NCI-H1930 (cell line): ENCODE results near the gene KLF7.

Source experiments
- DNase-seq, 2 experiments: peaks; one replicate each; lab custom pipeline; 2025; lab: John Stamatoyannopoulos, UW

The KLF7 gene

DNA sequence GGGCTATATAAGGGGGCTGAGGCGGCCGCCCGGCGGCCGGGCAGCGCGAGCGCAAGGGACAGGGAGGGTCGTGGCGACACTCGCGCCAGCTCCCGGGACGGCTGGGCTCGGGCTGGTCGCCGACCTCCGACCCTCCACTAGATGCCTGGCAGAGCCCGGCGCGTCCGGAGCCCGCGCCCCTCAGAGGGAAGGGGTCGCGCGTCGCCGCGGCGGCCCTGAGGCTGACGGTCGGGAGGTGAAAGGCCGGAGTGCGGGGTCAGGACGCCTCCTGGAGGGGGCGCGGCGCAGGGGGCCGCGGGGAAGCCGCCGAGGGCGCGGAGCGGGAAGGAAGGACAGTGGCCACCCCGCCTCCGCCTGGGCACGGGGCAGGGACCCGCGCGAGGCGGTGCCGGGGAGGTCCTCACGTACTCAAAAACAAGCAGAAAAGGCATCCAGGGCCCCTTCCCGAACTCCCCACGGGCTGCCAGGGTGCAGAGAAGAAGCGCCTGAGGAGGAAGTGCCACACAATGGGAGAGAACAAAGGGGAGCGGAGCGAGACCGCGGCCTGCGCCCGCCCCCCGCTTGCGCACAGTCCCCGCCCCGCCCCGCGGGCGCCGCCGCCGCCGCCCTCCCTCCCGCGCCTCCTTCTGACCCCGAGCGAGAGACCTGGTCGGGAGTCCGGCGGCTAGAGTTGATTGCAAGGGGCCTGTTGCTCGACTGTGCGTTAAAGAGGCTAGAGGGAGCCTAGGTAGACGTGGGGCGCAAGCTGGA, 776 bp upstream of the KLF7 start:
- DNase-seq: peak; percentile 69 to 75

DNA sequence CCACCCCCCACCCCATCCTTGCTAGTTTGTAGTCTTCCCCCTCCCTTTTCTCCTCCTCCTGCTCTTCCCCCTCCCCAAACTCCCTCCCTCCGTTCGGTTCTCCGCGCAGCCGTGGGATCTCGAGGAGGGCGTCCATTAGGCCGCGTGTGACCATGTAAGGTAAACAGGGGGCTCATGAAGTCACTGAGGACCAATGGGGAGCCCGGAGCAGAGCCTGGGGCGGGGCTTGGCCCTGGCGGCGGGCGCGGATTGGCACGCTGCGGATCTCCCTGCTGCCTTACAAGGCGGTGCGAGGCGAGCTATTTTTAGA, 246 bp upstream of the KLF7 start:
- DNase-seq: peak; percentile 96 to 97

DNA sequence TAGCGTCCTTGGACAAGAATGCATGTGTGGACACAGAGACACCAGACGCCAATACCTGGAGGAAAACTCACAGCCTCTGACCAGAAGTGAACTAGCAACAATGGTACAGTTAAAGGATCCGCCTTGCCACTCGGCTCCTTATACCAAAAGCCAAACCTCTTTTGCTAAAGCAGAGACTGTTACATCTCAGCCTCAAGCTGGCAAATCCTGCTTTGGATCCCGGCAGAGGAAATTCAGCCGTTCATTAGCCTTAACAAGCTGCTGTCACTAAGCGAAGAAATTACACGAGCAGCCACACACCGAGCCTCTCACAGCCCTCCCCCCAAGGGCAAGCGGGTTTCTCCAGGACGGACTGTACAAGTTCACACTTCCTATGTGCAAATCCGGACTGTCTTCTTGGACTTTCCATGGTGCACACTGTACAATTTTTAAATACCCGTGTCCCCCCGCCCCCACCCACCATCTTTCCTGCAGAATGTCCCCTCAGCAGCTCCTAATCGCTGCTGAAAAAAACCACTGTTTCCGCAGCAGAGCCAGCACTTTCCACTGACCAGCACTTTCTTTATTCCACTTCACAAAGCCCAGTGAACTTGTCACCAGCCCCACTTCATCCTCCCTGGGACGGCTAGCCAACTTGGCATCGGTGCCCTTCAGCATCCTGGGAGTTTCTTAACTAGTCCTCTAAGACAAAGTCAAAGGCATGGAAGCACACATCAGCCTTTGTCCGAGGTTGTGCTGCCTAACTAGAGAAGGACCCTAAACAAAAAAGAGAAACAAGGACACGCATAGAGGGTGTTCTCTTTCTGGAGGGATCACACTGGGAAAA, 1.5 kb downstream of the KLF7 start:
- DNase-seq: no peak

DNA sequence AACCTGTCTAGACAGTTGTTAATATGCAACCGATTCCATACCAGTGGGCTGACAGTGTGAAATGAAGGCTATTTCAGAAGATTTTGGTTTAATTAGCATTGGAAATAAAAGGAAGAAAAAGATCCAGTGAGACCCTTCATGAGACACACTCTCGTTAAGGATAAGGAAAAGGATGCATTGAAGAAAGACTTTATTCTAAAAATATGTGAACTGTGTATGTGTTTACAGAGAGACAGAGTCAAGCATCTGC, 2.1 kb downstream of the KLF7 start:
- no peak for DNase-seq

DNA sequence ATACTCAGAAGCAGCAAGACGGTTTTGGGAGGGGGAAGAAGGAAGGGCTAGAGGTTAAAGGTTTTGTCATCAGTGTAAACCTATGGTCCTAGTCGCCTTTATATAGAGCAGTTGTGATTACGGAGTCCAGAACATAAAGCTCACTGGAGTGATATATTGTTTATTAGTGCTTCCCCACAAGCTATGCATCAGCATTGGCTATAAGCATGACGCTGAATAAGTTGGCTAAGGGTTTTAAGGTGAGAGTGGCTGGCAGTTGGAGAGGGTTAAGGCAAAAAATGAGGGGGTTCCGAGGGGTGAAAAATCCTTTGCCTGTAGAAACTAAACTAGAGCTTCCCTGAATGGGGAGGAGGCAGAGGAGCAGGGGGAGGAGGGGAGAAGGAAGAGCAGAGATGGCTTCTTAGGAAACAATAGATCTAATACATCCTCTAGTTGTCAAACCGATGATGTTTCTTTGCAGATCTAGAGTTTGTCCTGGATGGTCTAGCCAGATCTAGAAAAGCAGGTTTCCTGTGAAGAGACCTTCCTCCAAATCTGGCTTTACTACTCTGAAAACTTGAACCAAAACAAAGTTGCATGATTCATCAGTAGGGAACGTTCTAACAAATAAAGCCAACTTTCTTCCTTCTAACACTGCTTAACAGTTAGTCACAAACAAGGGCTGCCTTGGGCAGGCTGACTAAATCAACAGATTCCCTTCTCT, 2.5 kb downstream of the KLF7 start:
- no peak for DNase-seq

DNA sequence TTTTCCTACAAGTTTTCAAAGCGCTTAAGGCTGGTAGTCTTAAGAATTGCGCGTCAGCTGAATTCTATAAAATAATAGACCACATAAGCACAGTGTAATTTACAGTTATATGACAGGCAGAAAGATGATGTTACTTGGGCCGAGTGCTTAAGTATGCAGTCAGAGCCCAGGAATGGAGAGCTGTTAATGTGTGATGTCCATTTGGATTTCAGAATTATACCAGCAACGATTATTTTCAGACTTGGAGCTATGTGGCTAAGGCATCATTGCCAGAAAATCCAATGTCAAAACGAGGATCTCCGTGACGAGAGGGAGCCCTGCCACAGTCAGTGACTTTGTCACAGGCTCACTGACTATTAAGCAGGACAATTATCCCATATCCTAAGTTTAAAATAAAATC, 3.4 kb downstream of the KLF7 start:
- DNase-seq: no peak

DNA sequence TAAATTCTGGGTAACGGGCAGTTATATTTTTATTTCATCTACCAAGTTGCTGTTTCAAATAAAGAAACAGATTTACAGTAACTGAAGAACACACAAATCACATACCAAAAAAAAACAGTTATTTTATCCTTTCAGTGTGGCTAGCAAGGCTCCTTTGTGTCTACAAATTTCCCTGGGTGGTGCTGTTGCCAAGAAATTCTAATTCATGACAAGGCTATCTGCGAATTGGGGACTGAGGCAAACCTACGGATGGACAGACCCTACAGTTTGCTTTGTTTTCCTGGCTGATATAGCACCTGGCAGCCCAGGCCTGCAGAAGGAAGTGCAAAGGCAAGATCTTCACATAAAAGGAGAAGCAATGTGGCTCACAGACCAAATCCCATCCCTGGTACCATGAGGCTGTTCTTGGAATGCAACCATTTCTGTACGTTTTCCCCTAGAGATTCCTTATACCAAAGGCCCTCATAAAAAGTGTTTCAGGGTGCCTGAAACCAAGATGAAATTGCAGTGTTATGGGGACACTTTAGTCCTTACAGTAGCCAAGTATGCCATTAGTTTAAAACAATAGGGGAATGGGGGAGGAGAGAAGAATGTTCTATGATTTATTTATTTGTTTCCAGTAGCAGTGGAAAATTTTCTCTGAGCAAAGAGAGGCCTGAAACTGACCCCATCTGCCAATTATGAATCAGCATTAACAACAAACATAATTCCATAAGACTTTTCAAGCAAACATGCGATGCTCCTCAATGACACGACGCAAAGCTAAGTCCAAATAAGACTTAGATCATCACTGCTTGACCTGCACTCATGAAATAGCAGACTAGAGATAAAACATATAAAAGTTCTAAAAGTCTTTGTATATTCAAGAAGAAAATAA, 4.3 kb downstream of the KLF7 start:
- DNase-seq: no peak

DNA sequence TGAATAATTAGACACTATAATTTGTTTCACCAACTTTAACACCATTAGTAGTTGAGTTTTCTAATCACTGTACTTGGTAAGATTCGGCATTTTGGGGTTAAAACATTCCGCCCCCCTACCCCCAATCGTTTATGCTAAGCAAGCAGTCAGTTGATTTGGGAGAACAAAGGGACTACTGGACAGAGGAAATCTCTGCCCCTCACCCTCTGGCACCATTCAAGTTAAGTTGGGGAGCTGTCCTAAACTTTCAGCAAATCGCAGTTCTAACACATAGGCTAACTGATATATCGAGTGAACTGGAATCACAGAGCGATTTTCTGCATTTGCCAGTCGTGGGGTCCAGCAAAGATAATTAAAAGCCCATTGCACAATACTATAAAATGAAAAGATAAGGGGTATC, 5.6 kb downstream of the KLF7 start:
- DNase-seq: no peak

DNA sequence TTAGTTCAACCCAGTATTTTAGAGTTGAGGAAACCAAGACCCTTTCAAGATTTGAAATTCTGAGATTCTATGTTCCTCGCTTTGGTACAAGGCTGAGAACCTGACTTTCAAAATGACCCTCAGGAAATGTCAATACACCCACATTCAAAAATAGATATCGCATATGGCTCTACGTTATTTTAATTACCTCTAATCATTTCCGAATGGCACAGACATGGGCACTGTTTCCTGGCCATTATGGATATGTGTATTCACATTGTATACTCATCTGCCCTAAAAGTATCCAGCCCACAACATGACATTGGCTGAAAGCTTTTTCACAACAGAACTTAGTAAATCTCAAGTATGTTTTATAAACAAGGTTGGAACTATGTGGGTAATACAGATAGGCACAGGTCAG, 6.7 kb downstream of the KLF7 start:
- DNase-seq: no peak

DNA sequence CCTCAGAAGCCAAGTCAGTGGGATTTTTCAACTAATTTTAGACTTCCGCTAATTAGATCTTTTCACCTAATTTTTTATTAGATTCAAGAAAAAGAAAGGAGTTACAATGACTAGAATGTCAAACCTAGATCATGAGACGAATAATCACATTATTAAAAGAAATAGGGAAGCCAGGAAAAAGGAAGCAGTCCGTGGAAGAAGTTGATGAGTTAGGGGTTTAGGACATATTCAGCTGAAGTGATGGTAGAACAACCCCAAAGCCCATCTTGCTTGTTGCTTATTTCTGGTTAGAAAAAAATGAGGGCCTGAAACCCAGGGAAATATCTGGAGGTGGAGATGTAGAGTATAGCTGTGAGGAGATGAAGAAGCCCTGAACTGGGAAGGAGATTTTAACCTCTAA, 8.0 kb downstream of the KLF7 start:
- DNase-seq: no peak

DNA sequence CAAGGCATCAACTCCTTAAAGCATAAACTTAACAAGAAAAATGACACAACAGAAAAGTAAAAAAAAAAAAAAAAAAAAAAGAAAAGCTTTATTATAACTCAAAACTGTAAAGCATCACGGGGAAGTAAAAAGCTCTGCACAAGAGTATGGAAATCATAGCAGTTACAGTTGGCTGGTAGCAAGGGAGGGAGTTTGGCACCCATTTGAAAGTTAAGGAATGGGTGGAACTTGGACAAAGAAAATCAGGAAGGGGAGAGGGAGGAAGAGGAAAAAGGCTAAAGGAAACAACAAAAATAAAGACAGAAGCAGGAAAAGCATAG, 8.6 kb downstream of the KLF7 start:
- no peak for DNase-seq

DNA sequence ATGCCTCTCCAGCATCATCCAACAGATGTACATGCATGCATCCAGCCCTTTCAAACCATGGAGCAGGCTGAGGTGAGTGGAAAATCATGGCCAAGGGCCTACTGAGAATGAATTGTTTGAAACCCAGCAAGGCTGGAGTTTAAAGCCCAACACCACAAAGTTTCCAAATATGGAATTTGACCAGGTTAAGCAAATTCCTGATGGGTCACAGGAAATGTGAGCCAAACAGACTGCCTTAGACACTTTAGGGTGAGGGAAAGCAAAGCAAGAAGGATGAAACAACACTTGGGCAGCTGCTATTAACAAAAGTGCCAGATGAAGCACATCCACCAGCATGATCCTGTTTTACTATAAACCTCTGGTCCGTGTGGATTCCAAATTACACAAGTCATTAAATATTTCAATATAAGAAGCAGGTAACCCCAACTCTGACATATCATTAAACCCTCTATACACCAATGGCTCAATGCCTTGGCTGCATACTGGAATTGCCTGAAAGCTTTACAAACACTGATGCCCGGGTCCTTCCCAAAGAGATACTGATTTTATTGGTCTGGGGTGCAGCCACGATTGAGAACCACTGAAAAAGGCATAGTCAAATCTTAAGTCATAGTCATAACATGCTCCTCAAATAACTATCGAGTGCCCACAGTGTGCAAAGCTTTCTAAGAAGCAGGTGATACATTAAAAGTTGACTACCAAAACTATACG, 9.1 kb downstream of the KLF7 start:
- no peak for DNase-seq

DNA sequence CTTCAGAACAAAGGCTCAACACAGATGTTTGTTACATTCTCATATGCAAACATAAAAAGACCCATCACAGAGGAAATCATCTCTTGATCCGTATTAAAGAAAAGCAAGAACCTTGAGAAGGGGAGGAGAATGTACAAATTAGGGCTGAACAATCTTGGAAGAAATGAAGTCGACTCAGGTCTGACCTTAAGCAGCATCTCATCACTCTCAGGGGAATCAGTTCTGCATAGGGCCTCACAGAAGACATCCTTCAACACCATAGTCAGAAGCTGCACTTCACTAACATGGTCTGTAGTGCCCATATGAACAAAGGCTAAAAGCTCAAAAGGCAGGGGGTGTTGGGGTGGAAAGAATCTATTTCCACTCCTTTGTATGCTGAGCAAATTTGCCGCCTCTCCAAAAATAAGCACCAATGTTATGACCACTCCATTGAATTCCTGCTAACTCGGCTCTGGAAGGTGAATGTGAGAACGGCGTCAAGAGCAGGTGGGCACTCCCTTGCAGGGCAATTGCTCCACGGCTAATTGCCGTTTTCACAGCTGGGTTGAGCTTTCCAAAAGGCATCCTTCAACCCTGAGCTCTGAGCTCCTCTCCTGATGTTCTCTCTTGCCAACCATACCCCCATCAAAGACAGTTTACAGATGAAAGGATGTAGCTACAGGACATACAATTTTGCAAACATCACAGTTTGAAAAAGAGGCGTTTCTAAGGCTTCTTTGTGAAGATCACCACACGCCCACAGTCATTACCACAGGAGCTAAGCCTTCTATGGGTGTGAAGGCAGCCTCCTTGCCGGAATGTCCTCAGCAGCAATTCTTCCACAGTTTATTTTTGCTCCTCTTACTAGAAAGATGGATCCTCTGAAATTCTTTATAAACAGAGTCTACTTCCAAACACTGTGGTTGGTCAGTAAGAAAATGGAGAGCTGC, 10.0 kb downstream of the KLF7 start:
- no peak for DNase-seq

DNA sequence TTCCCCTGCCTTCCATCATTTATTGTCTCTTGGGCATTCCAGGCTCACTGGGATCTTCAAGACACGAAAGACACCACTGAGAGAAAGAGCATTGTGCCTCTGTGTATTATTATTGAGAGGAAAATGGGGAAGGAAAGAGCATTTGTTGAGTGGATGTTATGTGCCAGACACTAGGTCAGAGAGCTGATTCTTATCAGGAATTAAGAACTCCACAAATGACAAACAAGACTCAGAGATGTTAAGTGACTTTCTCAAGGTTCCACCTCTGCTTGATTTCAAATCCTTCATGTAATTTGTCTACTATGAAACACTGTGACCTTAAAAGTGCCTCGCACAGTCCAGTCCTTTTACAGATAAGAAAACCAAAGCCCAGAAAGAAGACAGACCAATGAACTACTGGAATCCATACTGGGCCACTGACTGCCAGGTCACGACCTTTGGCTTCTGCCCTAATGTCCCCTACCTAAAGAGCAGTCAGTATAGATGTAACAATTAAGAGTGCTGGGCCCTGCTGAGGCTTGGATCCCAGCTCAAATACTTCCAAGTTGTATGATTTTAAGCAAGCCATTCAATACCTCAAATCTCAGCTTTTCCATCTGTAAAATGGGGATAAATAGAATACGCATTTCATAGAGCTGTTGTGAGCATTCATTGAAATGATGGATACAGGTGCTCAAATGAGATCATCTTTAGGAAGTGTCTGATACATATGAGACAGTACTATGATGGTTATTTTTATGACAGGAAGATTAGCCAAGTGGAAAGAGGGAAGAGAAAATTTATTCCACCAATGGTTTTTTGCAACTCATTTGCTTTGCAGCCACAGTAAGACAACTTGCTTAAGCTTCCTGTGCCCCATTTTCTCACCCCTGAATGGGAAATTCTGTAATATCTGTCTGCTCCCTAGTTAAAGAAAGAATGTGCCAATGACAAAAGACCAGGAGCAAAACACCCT, 10.9 kb downstream of the KLF7 start:
- no peak for DNase-seq

DNA sequence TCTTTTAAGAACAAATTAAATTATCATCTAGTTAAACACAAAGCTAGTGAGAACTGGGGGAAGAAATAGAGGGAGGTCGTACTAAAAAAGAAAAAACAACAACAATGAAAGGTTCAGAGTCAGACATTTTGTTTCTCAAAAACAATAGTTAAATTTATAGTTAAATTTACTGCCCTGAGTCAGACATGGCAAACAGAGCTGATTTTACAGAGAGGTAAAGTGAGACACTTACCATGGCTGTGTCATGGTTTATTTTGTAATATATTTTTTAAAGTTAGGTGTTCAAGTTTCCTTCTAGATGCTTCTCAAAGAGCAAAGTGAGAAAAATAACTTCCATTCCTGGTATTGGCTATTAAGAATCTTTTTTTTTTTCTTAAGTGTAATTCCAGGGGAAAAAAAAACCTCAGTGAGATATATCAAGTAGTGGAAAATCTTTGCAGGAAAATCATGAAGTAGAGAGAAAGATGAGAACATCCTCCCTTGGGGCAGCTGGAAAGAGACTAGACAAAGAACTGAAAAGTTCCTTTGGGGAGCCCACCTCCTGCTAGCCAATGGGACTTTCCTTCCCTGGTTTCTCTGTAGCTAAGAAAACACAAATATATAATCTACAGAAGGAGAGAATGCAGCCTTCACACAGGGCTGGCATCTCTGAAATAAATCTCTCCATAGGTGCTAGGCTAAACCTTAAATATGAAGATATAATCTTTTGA, 12.3 kb downstream of the KLF7 start:
- DNase-seq: no peak

DNA sequence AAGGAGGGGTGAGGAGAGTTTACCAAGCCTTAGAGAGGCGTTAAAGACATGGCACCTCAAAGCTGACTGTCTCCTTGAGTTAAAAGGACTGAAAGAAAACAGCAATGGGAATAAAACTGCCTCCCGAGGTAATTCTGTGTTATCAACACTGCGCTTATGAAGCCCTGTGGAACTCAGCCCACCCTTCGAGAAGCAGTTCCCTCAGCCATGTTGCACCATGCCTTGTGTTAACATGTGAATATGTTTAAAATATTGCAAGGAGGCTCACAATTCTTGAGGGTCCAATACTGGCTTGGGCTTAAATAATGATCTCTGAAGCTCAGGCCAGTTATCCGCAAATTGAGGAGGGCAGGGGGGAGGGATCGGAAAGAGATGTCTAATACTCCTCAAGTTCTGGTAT, 14.7 kb downstream of the KLF7 start:
- DNase-seq: no peak

DNA sequence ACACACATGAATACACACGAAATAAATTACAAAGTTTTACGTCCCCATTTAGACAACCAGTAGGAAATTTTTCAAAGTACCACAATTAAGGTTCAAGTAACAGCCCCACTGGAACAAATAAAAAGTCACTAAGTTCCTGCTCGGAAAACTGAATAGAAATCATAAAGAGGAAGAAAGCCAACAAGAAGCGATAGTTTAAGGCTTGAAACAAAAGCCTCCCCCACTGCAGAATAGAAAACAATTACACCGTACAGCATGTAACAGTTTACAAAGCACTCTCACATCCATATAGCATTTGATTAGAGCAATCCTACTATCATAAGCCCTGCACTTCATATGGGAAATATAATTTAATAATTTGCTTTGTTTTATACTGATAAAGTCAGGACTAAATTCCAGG, 15.5 kb downstream of the KLF7 start:
- no peak for DNase-seq

DNA sequence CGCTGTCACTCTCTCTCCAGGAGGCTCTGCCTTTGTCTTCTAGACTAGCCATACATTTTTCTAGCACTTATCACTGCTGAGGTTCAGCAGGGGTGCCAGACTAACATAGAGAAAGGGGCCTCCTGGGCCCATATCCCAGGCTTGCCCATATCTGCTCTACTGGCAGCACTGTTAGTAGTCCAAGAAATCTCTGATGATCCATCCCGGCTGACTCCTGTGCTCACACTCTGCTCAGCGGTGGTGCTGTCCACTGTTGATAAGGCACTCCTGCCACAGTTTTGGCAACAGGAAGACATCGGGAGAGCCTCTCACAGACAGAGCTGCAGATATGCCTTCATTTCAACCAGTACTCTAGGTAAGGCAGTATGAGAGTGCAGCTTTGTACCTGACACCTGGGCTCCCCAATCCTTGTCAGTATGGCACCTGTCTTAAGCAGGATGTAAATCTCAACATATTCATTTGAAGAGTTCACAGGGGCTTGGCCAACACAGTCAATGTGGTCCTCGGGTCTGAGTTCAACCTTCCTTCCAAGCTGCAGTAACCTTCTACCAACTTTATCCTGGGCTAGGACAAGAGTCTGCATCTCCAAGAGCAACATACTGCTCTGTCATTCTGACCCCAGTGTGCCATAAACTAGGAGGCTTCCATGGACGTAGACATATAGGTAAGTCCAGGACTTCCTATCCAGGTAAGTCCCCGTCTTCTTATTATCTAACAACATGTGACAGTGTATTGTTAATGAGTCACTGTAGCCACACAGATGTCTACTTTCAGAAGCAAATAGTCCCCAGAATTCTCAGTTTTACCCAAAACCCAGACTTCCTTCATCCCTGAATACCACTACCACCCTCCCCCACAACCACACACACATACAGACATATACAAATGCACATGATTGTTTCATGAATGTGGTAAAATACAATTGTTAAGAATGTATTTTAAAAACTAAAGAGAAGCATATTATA, 16.2 kb downstream of the KLF7 start:
- no peak for DNase-seq
